NCI-H2029 (cell line): ENCODE results near the gene FREY1.

ENCODE experiments used
- DNase-seq: peaks from one replicate; lab custom pipeline; 2025; lab: John Stamatoyannopoulos, UW

FREY1 gene

DNA sequence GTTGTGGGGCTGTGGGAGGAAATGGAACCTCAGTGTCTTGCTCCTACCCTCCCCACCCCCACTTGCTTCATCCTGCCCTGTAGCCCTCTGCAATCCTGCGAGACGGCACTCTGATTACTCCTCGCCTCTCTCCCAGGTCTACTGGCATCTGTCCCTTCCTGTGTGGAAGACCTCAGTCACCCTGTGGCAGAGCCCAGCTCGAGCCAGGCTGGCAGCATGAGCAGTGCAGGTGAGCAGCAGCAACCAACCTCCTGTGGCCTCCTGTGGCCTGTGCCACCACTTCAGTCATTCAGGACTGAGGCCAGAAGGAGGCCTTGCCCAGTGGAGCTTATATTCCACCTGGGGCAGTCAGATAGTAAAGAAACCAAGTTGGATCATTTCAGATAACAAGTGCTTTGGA lies 36.4 kb downstream of the FREY1 start:
- no peak for DNase-seq

DNA sequence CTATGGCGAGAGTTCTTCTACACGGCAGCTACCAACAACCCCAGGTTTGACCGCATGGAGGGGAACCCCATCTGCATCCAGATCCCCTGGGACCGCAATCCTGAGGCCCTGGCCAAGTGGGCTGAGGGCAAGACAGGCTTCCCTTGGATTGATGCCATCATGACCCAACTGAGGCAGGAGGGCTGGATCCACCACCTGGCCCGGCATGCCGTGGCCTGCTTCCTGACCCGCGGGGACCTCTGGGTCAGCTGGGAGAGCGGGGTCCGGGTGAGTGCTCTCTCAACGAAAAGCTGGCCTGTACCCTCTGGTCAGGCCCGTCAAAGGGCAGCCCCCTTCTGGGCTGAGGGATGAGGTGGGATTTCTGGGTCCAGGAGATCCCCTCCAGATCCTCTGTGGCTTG lies 37.5 kb downstream of the FREY1 start:
- DNase-seq: no peak

DNA sequence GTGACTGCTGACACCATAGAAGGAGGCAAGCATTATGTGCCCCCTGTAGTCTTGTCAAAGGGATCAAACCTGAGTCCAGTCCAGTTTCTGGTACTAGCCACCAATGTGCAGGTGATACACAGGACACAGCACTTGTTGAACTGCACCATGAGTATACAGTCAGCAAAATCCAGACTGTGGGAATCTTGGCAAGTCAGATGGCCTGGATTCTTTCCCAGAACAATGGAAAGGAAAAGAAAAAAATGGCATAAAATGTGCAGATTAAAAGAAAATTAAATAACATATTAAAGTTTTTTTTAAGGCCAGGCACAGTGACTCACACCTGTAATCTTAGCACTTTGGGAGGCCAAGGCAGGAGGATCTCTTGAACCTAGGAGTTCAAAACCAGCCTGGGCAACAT lies 43.0 kb downstream of the FREY1 start:
- DNase-seq: no peak

DNA sequence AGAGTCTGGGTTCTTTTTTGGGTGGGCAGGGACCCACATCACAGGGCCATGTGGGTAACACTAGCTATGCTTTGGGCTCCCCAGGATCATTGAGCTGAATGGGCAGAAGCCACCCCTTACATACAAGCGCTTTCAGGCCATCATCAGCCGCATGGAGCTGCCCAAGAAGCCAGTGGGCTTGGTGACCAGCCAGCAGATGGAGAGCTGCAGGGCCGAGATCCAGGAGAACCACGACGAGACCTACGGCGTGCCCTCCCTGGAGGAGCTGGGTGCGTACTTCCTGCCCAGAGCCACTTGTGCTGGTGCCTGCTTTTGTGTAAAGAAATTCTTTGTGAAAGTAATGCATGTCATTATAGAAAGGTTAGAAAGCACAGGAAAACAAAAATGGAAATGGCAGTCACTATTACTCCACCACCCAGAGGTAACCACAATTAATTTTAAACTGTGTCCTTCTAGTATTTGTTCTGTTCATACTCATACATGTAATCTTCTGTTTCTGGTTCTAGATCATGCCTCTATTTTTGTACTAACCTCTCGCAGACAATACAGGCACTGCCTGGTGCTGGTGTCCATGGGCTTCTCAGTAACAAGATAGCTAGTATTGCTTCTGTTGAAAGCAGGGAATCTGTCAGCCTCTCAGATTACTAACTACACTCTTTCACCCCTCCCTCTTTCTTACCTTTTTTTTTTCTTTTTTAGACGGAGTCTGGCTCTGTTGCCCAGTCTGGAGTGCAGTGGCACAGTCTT lies 46.1 kb downstream of the FREY1 start:
- DNase-seq: no peak

DNA sequence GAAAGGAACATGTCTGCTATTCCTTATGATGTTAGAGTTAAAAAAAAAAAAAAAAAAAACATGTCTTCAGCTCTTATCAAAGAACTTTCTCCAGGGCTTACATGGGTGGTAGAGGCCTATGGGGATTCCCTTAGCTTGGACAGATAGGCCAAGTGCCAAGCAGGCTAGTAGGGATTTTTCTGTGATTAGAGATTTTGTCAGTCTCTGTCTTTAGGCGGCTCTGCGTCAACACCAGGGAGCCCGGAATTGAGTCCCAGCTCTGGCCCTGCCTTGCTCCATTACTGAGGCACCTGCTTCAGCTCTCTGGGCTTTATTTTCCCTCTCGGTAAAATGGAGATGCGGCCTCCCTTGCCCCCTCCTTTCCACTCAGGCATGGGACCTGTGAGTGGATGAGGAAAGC lies 46.7 kb downstream of the FREY1 start:
- no peak for DNase-seq

DNA sequence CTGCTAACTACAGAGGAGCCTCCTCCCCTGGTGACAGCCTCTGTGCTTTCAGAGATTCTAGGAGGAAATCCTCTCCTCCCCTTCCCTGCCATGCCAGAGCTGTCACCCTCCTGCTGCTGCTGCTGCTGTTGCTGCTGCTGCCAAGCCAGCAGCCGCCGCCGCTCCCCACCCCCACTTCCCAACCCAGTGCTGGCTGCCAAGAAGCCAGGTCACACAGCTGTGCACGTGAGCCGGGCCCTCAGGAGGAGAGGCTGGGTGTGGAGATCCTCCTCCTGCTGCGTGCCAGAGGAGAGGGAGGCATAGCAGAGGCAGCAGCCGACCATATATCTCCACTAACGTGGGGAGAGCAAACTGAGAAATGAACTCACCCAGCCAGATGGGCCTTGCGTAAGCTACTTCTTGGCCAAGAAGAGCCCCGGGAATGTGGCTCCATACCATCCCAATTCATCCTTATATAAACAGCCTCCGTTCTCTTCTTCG lies 47.4 kb downstream of the FREY1 start:
- DNase-seq: peak; percentile 94

DNA sequence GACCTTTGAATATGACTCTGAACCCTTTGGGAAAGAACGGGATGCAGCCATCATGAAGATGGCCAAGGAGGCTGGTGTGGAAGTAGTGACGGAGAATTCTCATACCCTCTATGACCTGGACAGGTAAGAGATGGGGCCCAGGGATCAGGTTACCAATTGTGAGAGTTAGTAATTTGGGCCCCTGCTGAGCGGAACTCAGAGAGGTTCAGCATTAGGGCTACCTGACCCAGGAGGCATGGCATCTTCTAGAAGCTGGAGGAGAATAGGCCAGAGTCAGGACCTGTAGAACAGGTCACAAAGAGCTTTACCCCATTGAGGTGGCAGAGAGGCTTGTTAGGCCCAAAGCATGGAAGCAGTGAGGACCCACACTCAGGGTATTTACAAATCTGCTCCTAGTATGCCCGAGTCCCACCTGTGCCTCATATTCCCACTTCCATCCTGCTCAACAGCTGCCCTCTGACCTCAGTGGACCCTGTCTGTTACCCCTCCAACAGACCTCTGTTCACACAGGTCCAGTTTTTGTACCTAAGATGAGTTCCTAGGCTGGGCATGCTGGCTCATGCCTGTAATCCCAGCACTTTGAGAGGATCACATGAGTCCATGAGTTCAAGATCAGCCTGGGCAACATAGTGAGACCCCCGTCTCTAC lies 48.2 kb downstream of the FREY1 start:
- DNase-seq: no peak

DNA sequence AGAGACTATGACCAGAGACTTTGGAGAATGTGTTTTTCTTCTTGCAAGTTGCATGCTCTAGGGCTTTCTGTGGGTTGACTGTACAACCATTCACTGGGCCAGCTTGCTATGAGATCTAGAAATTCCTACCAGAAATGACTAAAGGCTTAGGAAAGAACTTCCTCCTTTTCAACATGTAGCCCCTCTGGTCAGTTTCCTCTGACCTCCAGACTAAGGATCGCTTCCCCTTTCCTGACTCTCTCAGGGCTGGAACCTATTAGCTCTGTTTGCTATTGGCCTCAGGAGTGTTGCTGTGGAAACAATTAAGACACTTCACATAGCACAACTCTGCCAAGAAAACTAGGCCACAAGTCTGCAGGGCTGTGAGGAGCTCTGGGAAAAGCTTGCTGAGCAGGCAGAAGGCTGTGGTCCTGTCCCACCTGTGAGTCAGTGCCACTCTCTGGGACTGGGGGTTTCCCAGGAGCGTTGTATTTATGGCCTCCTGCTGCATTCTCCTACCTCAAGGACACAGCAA lies 49.1 kb downstream of the FREY1 start:
- peak; percentile 50 for DNase-seq
